SK-N-SH (cell line): Measurements from ENCODE around the gene RAP1GAP. TPM values are rescaled to one million over a fixed set of nuclear protein-coding genes. Genes with fewer than 3 reads are reported as not detected.

Experiments
- CTCF ChIA-PET: fragments of 300-600, 350-600 bp; formaldehyde crosslinking; extraction: SDS; loops from one replicate; lab custom pipeline; 2021; lab: Yijun Ruan, JAX
- POLR2A ChIA-PET: fragments of 350-600 bp; sonication (Branson Sonifier 250); formaldehyde crosslinking; extraction: SDS; loops from one replicate; lab custom pipeline; 2020; ENCODE audit warnings: antibody characterized with exemption, inconsistent platforms; lab: Yijun Ruan, JAX
- DNase-seq: peaks from one replicate; pipeline ENCODE4 v3.0.0; 2012
- H2AFZ ChIP-seq: fragments of 200-600 bp; sonication (generic); 2 replicates; pipeline ENCODE4 v1.8.1; 2016; ENCODE audit warnings: antibody characterized with exemption, mild to moderate bottlenecking, low read depth
- H3F3A ChIP-seq: fragments of 200-600 bp; sonication (generic); replicated peaks from 2 replicates; pipeline ENCODE3; 2016; ENCODE audit warnings: antibody characterized with exemption, mild to moderate bottlenecking; ENCODE audit not compliant: insufficient read depth
- H3K27ac ChIP-seq, 2 experiments: fragments of 200-500 bp in 1 of 2; fragments of 200-600 bp in 1 of 2; sonication (Bioruptor generic) in 1 of 2; sonication (generic), shearing (Covaris generic) in 1 of 2; 2 replicates each; pipeline versions ENCODE4 v1.5.1 to v1.6.1; 2014 to 2016; ENCODE audit warnings: low read depth in 2 of 2, inconsistent platforms in 1 of 2, low read length in 1 of 2, mild to moderate bottlenecking in 1 of 2, mixed read lengths in 1 of 2
- H3K27me3 ChIP-seq: fragments of 200-600 bp; sonication (generic), shearing (Covaris generic); 2 replicates; pipeline ENCODE4 v1.6.1; 2016; ENCODE audit warnings: mixed run types; ENCODE audit not compliant: insufficient read depth
- H3K36me3 ChIP-seq, 2 experiments: fragments of 200-500 bp in 1 of 2; fragments of 200-600 bp in 1 of 2; sonication (Bioruptor generic) in 1 of 2; sonication (generic) in 1 of 2; replicated peaks in 1 of 2; 2 replicates each; pipeline versions ENCODE3 to v1.5.1; 2014 to 2016; ENCODE audit warnings: low read length in 1 of 2, mild to moderate bottlenecking in 1 of 2; ENCODE audit not compliant: insufficient read depth in 2 of 2, control insufficient read depth in 1 of 2
- H3K4me1 ChIP-seq, 2 experiments: fragments of 200-500 bp in 1 of 2; fragments of 200-600 bp in 1 of 2; sonication (Bioruptor generic) in 1 of 2; sonication (generic), shearing (Covaris generic) in 1 of 2; 2 replicates each; pipeline versions ENCODE4 v1.5.1 to v1.6.1; 2014 to 2016; ENCODE audit warnings: low read depth in 1 of 2, low read length in 1 of 2, mixed run types in 1 of 2; ENCODE audit not compliant: insufficient read depth in 2 of 2, control insufficient read depth in 1 of 2
- H3K4me2 ChIP-seq: fragments of 200-600 bp; sonication (generic), shearing (Covaris generic); 2 replicates; pipeline ENCODE4 v1.6.1; 2017; ENCODE audit warnings: mixed run types
- H3K4me3 ChIP-seq, 2 experiments: fragments of 200-500 bp in 1 of 2; fragments of 200-600 bp in 1 of 2; sonication (Bioruptor generic) in 1 of 2; sonication (generic), shearing (Covaris generic) in 1 of 2; 2 replicates each; pipeline versions ENCODE4 v1.5.1 to v1.8.1; 2014 to 2016; ENCODE audit warnings: low read depth in 2 of 2, inconsistent platforms in 1 of 2, low read length in 1 of 2, mild to moderate bottlenecking in 1 of 2, mixed read lengths in 1 of 2, moderate library complexity in 1 of 2
- H3K79me2 ChIP-seq: fragments of 200-600 bp; sonication (generic); 2 replicates; pipeline ENCODE4 v1.8.1; 2017; ENCODE audit warnings: mild to moderate bottlenecking; ENCODE audit not compliant: insufficient read depth
- H3K9ac ChIP-seq: fragments of 200-600 bp; sonication (generic); 2 replicates; pipeline ENCODE4 v1.6.1; 2017; ENCODE audit warnings: mixed run types
- H3K9me2 ChIP-seq: fragments of 200-600 bp; sonication (generic); 2 replicates; pipeline ENCODE4 v1.6.1; 2017; ENCODE audit warnings: mixed run types
- H3K9me3 ChIP-seq: fragments of 200-600 bp; sonication (generic); 2 replicates; pipeline ENCODE4 v1.6.1; 2017; ENCODE audit warnings: mixed run types, mild to moderate bottlenecking, moderate library complexity
- H4K20me1 ChIP-seq: fragments of 200-600 bp; sonication (generic); 2 replicates; pipeline ENCODE4 v1.6.1; 2017; ENCODE audit warnings: mild to moderate bottlenecking, mixed run types; ENCODE audit not compliant: insufficient read depth
- FOSL2 ChIP-seq: IDR thresholded peaks from 2 replicates; pipeline ENCODE4 v1.4.0; 2012; ENCODE audit warnings: low read depth, mild to moderate bottlenecking, moderate library complexity, borderline replicate concordance
- FOXJ3 ChIP-seq: sonication (generic); formaldehyde crosslinking; IDR thresholded peaks from 2 replicates; pipeline ENCODE4 v1.5.1; 2020; ENCODE audit warnings: mild to moderate bottlenecking, missing genetic modification reagents
- GATA2 ChIP-seq: sonication (generic); formaldehyde crosslinking; IDR thresholded peaks from 2 replicates; pipeline ENCODE4 v1.5.0; 2020; ENCODE audit warnings: mild to moderate bottlenecking, missing genetic modification reagents
- IRF3 ChIP-seq: fragments of 150-350 bp; IDR thresholded peaks from 2 replicates; pipeline ENCODE4 v1.6.1; 2016; ENCODE audit warnings: mild to moderate bottlenecking, low read depth, low read length
- MAX ChIP-seq: IDR thresholded peaks from 2 replicates; pipeline ENCODE4 v1.4.0; 2012; ENCODE audit warnings: low read depth
- NFIC ChIP-seq: IDR thresholded peaks from 2 replicates; pipeline ENCODE4 v1.4.0; 2012; ENCODE audit warnings: borderline replicate concordance
- PBX3 ChIP-seq: IDR thresholded peaks from 2 replicates; pipeline ENCODE4; 2012
- REST ChIP-seq: IDR thresholded peaks from 2 replicates; pipeline ENCODE4 v1.6.1; 2012; ENCODE audit warnings: mild to moderate bottlenecking, low read depth, low read length, moderate library complexity
- RXRA ChIP-seq: IDR thresholded peaks from 2 replicates; pipeline ENCODE4 v1.4.0; 2012; ENCODE audit warnings: low read depth, mild to moderate bottlenecking, borderline replicate concordance
- USF1 ChIP-seq: IDR thresholded peaks from 2 replicates; pipeline ENCODE4 v1.4.0; 2012; ENCODE audit warnings: low read depth, borderline replicate concordance
- WGBS: methylation state at CpG from one replicate; pipeline ENCODE4 v1.1.6; 2017; ENCODE audit warnings: low lambda C conversion rate; 5-methylcytosine and 5-hydroxymethylcytosine counted together
- polyA plus RNA-seq, 3 experiments: library from polyadenylated mRNA; depleted of rRNA; stranded (reverse); fragments of >200 nt; gene quantifications; 2 replicates each; pipeline ENCODE4 v1.2.3, GENCODE V29; 2012

Gene RAP1GAP
- polyA plus RNA-seq, 1 of the 3 experiments (the other 2 are of a cell fraction): 0.99 TPM

GRCh38 chr1:21577324-21577723, 91.8 kb downstream of the RAP1GAP start:
- Histone ChIP-seq H3F3A (no peaks in the 10 kb centered on the region), H3K36me3 (no peaks in the 10 kb centered on the region), H3K27me3 (no peaks in the 10 kb centered on the region), H2AFZ (no peak overlapping the region), H3K27ac (no peak overlapping the region), H3K4me3 (no peak overlapping the region), H3K9ac (no peak overlapping the region), H3K9me2 (no peaks in the 10 kb centered on the region), H3K9me3 (no peaks in the 10 kb centered on the region), H4K20me1 (no peaks in the 10 kb centered on the region), H3K79me2 (no peaks in the 10 kb centered on the region), H3K4me1 (peaks cover 0 to 5% of the 10 kb centered on the region in 2 experiments; a peak in 2 of 4 replicates), H3K4me2 (no peak overlapping the region)
- DNase-seq: no peak
- ChIA-PET POLR2A (no interaction called here), CTCF (interaction anchor here (1.4 to 2.3 kb wide), 3 partner anchors 18 to 209 kb away, joined by 4 to 9 read pairs (median 5); no protein-coding TSS in a partner anchor)
- TF ChIP-seq NFIC (no peak), IRF3 (no peak), RXRA (no peak), MAX (no peak), REST (no peak), PBX3 (no peak), GATA2 (no peak), FOXJ3 (CRISPR knock-in tag) (no peak), FOSL2 (no peak), USF1 (no peak)
- 82% methylated on average over 6 of the region's 26 CpGs for WGBS
